Measurements from ENCODE around the gene ADSL.

ADSL gene

DNA sequence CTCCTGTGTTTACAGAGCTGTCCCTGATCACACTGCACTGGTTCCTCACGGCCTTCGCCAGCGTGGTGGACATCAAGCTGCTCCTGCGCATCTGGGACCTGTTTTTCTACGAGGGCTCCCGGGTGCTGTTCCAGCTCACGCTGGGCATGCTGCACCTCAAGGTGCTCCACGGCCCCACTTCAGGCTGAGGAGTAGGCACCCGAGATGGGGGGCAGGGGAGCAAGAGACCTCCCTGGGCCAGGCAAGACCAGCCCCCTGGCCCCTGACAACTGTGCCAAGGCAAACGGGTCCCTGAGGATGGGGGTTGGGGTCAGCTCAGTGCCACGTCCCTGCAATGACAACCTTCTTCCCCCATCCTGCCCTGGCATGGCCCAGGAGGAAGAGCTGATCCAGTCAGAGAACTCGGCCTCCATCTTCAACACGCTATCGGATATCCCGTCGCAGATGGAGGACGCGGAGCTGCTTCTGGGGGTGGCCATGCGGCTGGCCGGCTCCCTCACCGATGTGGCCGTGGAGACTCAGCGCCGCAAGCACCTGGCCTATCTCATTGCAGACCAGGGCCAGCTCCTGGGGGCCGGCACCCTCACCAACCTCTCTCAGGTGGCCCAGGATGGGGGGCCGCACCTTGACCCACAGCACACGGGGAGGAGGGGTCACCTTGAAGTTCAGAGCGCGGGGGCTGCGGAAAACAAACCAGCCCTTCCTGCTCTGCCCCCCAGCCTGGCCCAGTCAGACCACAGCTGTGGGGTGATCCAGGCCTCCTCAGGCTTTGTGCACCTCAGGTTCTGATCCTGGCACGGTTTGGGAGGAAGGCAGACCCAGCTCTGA lies 60.0 kb downstream of the ADSL start:
- no peak for DNase-seq

DNA sequence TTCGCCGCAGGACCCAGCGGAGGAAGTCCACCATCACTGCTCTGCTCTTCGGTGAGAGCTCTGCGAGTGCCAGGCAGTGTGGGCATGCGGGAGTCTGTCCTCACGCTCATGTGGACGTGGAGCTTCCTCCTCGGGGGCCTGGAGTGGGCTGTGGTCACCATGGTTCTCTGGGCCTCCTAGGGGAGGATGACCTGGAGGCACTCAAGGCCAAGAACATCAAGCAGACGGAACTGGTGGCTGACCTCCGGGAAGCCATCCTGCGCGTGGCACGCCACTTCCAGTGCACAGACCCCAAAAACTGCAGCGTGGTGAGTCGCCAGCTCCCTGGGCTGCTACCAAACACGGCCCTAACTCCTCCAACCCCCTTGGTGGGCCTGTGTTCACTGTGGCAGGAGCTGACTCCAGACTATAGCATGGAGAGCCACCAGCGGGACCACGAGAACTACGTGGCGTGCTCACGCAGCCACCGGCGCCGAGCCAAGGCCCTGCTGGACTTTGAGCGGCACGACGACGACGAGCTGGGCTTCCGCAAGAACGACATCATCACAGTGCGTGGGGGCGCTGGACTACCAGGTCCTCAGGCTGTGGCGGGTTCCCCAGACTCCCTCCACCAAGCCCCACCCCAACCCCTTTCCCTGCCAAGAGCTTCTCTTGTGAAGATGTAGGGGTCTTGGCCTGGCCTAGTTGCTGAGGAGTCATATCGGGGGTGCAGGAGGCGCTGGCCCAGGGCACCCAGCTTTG lies 60.9 kb downstream of the ADSL start:
- no peak for DNase-seq

GRCh38 chr22:40407831-40408717 lies 61.8 kb downstream of the ADSL start:
- no peak for DNase-seq

DNA sequence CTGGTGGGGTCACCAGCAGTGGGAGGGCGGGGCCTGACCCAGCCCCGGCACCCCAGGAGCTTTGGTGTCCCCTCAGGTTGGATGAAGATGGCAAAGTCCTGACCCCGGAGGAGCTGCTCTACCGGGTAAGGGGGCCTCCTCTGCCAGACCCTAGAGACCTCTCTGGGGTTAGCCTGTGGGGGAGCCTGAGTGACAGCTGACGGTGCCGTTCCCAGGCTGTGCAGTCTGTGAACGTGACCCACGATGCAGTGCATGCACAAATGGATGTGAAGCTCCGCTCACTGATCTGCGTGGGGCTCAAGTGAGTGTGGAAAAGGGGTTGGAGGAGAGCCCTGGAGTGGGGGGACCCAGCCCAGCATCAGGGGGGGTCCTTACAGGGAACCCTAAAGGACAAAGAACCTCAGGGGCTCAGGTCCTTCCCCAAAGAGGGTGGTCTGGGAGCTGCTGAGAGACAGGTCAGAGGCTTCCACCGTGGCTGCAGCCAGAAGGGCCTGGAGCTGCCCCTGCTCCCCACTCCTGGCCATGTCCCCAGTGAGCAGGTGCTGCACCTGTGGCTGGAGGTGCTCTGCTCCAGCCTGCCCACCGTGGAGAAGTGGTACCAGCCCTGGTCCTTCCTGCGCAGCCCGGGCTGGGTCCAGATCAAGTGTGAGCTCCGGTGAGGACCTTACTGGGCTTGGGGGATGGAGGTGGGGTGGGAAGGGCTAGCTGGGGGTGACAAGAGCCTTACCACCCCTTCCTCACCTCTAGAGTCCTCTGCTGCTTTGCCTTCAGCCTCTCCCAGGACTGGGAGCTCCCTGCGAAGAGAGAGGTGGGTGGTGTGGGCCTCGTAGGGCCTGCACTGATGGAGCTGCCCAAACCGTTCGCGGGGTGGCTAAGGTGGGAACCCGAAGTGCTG lies 62.7 kb downstream of the ADSL start:
- no peak for DNase-seq

- no peak for DNase-seq
Observed at GRCh38 chr22:40409613-40410113, 63.4 kb downstream of the ADSL start.

DNA sequence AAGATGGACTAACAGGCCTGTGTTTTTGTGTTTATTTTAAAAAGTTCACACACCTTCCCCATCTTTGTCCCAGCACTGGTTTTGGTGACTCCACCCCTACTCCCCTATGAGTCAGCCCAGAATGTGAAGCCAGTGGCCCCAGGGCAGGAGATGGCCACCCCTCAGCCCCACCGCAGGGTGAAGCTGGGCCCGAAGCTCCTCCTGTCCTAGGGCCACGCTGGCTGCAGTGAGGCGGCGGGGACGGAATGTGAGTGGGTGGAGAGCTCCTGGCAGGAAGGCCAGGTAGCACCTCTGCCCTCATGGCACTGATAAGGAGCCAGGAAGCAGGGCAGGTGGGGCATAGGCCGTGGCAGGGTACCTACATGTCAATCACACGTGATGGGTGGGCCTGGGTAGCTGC lies 64.0 kb downstream of the ADSL start:
- no peak for DNase-seq

- no peak for DNase-seq
Observed at GRCh38 chr22:40410731-40411505, 64.6 kb downstream of the ADSL start.

DNA sequence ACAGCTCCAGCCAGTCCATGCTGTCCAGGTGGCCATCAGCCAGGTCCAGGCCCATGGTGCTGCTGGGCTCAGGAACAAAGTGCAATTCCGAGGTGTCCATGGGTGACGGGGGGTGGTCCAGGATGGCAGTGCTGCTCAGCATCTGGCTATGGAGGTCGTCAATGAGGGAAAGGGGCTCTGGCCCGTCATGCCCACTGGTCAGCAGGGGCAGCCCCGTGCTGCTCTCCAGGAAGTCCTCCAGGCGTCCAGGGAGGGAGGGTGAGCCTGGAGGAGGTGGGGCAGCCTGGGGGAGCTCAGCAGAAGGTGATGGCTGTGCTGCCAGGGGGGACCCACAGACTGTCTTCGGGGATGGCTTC lies 65.2 kb downstream of the ADSL start:
- no peak for DNase-seq

- no peak for DNase-seq
Observed at GRCh38 chr22:40412441-40412840, 66.1 kb downstream of the ADSL start.

DNA sequence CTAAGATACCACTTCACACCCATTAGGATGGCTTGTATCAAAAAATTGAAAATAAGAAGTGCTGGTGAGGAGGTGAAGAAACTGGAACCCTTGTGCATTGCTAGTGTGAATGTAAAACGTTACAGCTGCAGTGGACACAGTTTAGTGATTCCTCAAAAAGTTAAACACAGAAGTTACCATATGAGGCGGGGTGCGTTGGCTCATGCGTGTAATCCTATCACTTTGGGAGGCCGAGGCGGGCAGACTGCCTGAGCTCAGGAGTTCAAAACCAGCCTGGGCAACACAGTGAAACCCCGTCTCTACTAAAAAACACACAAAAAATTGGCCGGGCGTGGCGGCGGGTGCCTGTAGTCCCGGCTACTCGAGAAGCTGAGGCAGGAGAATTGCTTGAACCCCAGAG lies 67.6 kb downstream of the ADSL start:
- no peak for DNase-seq

- no peak for DNase-seq
Observed at GRCh38 chr22:40414311-40414710, 68.0 kb downstream of the ADSL start.

- DNase-seq, result no peak
Observed at GRCh38 chr22:40414838-40415505, 68.7 kb downstream of the ADSL start.

DNA sequence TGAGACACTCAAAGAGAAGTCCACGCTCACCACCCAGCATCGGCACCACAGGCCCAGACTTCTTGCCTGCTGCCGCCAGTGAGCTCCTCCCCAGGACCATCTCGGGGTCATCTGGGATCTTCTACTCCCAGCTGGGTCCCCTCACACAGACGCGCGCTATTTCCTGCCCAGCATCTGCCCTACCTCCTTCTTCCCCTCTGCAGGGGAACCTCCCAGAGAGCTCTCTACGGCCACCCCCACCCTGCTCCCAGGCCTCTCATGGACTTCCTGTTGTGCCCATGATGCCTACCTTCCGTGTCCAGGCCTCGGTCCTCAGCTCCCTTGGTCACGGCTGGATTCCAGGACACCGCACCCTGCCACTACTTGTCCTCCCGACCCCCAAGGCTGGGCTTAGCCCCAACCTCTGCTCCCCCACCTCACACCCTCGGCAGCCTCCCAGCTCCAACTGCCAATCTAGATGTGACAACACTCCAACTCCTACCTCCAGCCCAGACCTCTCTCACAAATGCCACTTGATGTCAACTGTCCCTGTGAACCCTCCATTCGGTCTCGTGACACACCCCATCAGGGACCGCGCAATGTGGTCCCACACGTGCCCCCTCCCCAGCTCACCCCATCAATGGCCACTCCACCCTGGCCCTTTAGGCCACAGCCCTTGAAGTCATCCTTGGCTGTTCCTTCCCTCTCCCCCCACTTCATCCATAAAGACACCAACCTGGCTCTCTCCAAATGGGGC lies 69.4 kb downstream of the ADSL start:
- DNase-seq, result no peak

DNA sequence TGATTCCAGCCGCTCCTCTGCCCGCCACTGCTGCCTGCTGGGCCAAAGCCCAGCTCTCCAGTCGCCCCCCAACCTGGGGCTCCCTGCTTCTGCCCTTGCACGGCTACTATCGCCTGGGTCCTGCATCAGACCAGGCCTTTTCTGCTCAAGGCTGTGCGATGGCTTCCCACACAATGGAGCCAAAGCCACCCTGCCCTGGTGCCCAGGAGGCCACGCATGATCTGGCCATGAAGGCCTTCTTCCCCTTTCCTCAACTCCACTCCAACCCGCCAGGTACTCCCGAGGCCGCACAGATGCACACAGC lies 69.9 kb downstream of the ADSL start:
- DNase-seq, result no peak

GRCh38 chr22:40416636-40417035 lies 70.3 kb downstream of the ADSL start:
- no peak for DNase-seq

- DNase-seq, result no peak
Observed at GRCh38 chr22:40417041-40417440, 70.7 kb downstream of the ADSL start.

DNA sequence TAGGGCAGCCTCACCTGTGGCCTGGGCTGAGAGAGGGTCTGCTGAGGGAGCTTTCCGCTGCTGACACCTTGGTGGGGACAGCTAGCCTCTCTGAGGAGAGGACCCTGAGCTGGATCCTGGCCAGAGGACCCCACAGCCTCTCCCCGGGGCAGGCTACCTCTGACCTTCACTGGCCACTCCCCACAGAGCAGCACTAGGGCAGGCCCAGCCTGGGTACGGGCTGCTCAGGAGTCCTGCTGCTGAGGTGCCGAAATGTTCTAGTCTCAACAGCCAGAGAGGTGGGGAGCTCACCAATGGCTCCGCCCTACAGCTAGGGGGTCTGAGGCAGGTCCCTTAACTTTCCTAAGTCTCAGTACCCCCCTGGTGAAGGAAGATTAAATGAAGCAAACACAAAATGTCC lies 71.6 kb downstream of the ADSL start:
- DNase-seq, result no peak

DNA sequence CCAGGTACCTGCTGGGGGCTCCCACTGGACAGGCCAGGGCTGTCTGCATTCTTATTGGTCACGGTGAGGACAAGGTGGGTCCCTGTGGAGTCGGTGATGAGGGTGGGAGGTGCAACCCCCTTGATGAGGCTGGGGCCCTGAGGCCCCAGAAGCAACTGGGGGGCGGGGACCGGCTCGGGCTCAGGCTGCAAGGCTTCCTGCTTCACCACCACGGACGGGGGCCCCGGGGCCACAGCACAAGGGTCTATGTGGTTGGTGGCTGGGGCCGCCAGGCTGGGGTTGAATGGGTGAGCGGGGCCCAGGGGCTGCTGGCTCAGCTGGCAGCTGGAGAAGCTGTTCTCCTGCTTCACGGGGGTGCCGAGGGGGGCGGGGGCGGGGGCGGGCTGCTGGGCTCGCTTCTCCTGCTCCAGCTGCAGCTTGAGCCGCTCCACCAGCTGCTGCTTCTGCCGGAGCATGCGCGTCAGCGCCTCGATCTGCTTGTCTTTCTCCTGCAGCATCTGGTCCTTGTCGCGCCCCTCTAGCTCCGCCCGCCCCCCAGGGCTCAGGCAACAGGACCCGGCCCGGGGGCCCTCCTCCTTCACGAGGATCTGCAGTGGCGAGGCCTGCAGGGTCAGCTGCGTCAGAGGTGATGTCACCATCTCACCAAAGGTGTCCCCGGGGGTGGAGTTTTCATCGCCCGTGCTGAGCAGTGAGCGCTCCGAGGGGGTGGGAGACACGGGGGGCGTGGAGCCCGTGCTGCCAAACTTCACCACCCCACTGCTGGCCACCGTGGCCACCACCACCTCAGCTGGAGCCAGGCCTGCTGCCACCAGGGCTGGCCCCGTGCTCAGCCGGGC lies 72.3 kb downstream of the ADSL start:
- DNase-seq, result no peak

DNA sequence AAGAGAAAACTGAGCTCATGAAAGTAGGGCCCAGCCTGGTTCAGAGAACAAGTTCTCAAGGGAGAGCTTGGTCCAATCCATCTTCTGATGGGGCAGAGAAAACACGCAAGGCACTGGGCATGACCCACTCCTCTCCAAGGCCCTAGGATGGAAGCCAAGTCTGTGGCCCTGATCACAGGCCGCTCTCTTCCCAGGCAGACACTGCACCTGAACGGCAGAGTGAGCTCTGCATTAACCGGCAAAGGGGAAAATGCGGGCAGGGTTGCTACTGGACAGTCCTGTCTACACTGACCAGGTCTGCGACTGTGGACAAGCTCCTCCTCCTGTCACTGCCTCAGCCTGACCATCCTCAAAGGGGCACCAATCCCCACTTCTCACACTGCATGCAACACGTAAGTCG lies 73.4 kb downstream of the ADSL start:
- DNase-seq, result no peak

All from DMS153 (cell line).